SH-SY5Y (cell line): Measurements from ENCODE around the gene ATP9B.

Experiments used
- GATA2 ChIP-seq: IDR thresholded peaks from 2 replicates; pipeline ENCODE4 v1.6.1; 2011; ENCODE audit warnings: mild to moderate bottlenecking, low read depth, low read length
- GATA3 ChIP-seq: IDR thresholded peaks from 2 replicates; pipeline ENCODE4 v1.6.1; 2011; ENCODE audit warnings: low read depth, mild to moderate bottlenecking, low read length, moderate library complexity

GRCh38 chr18:79272916-79273315 lies 203.7 kb downstream of the ATP9B start:
- TF ChIP-seq GATA2 (no peak), GATA3 (no peak)
